A673 (cell line): Measurements from ENCODE around the gene KCTD2. TPM values are rescaled to one million over a fixed set of nuclear protein-coding genes. Genes with fewer than 3 reads are reported as not detected.
A peak's percentile ranks its signal among the peaks of the same experiment; 100 is the strongest.

ENCODE experiments used
- BruUV-seq: library from RNA; stranded (reverse); fragments of 400-500 nt; replicated peaks from 2 replicates; lab custom pipeline; 2021; lab: Mats Ljungman, UMichigan
- CTCF ChIA-PET: fragments of 300-600 bp; sonication (Branson Sonifier 250); formaldehyde crosslinking; loops from one replicate; lab custom pipeline; 2022; ENCODE audit warnings: antibody characterized with exemption; lab: Charles Lee
- POLR2A ChIA-PET: fragments of 300-600 bp; sonication (Branson Sonifier 250); formaldehyde crosslinking; loops from one replicate; lab custom pipeline; 2022; ENCODE audit warnings: antibody characterized with exemption; ENCODE audit not compliant: low non-redundant PET; lab: Charles Lee
- DNase-seq: peaks from one replicate; pipeline ENCODE4 v3.0.0-alpha.2; 2015; ENCODE audit warnings: low spot score
- H3K27ac ChIP-seq: fragments of 200-600 bp; sonication (generic); 2 replicates; pipeline ENCODE4 v1.5.1; 2016; ENCODE audit warnings: mixed run types, low read depth, mild to moderate bottlenecking, mixed read lengths, antibody characterized with exemption, low read length; ENCODE audit not compliant: poor library complexity, severe bottlenecking
- H3K27me3 ChIP-seq: fragments of 200-600 bp; sonication (generic); replicated peaks from 2 replicates; pipeline ENCODE4 v1.6.1; 2017; ENCODE audit warnings: mixed run types, low read depth, mild to moderate bottlenecking, mixed read lengths, antibody characterized with exemption, low read length; ENCODE audit not compliant: insufficient read depth, poor library complexity
- H3K36me3 ChIP-seq: fragments of 200-600 bp; sonication (generic); 2 replicates; pipeline ENCODE4 v1.6.1; 2016; ENCODE audit warnings: mixed run types, mild to moderate bottlenecking, mixed read lengths, antibody characterized with exemption, low read length; ENCODE audit not compliant: insufficient read depth, poor library complexity, severe bottlenecking
- H3K4me1 ChIP-seq: fragments of 200-600 bp; sonication (generic); 2 replicates; pipeline ENCODE4 v1.6.1; 2017; ENCODE audit warnings: mixed run types, mild to moderate bottlenecking, mixed read lengths, antibody characterized with exemption, low read length; ENCODE audit not compliant: insufficient read depth, poor library complexity, severe bottlenecking
- H3K4me3 ChIP-seq: fragments of 200-600 bp; sonication (generic); 2 replicates; pipeline ENCODE4 v1.5.1; 2016; ENCODE audit warnings: low read depth, mixed run types, mild to moderate bottlenecking, mixed read lengths, low read length; ENCODE audit not compliant: poor library complexity, severe bottlenecking
- H3K9me3 ChIP-seq: fragments of 200-600 bp; sonication (generic); 2 replicates; pipeline ENCODE4 v1.6.1; 2016; ENCODE audit warnings: mixed run types, low read depth, mild to moderate bottlenecking, mixed read lengths, antibody characterized with exemption, low read length; ENCODE audit not compliant: poor library complexity, severe bottlenecking
- EZH2 ChIP-seq: fragments of 200-600 bp; sonication (generic); IDR thresholded peaks from 2 replicates; pipeline ENCODE4 v1.6.1; 2017; ENCODE audit warnings: borderline replicate concordance, low read depth, mild to moderate bottlenecking, mixed read lengths, antibody characterized with exemption, low read length; ENCODE audit not compliant: poor library complexity, severe bottlenecking
- intact Hi-C: fragments of 100-400 bp; cut with micrococcal nuclease; formaldehyde crosslinking; loops from one replicate; pipeline ENCODE4 v1.10.0; 2022; ENCODE audit not compliant: unreplicated experiment
- total RNA-seq: library from RNA; stranded (reverse); gene quantifications from 2 replicates; pipeline ENCODE4 v1.2.3, GENCODE V29; 2021
- TF ChIP-seq, protein P1 (sequence below): fragments of 300-800, 200-600 bp; sonication (generic); conservative IDR thresholded peaks from 2 replicates; pipeline ENCODE4 v1.5.1; 2017; ENCODE audit warnings: low read depth, mild to moderate bottlenecking, antibody characterized with exemption, low read length, moderate library complexity, mixed read lengths

The KCTD2 gene
- total RNA-seq, 1 experiment from 2014 or later, result 25.6 TPM

DNA sequence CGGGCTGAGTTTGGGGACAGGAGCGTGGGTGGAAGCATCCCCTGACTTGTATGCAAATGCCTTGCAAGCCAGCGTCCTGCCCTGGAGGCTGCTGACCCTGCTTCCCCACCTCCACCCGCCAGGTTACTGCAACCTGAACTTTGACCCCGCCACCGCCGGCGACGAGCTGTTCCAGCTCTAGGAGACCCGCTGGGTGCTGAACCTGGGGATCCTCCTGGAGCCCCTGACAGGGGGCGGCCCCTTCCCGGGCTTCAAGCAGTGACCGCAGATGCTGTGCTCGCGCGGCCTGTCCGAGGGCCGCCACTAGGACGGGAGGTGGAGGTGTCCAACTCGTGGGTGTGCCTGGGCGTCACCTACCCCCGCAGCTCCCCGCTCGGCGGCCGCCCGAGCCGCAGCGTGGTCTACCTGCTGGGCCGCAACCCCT, 30.1 kb downstream of the KCTD2 start:
- peaks cover 15% of the 10 kb centered on the region for H3K4me1 ChIP-seq
- no peak for DNase-seq
- H3K36me3 ChIP-seq, result no peaks in the 10 kb centered on the region
- ChIA-PET CTCF (no interaction called here), POLR2A (no interaction called here)
- no peaks in the 10 kb centered on the region for H3K27me3 ChIP-seq
- H3K9me3 ChIP-seq, result no peaks in the 10 kb centered on the region
- BruUV-seq, result no TSS peak
- no peak for TF ChIP-seq EZH2
- TF ChIP-seq, protein P1, sequence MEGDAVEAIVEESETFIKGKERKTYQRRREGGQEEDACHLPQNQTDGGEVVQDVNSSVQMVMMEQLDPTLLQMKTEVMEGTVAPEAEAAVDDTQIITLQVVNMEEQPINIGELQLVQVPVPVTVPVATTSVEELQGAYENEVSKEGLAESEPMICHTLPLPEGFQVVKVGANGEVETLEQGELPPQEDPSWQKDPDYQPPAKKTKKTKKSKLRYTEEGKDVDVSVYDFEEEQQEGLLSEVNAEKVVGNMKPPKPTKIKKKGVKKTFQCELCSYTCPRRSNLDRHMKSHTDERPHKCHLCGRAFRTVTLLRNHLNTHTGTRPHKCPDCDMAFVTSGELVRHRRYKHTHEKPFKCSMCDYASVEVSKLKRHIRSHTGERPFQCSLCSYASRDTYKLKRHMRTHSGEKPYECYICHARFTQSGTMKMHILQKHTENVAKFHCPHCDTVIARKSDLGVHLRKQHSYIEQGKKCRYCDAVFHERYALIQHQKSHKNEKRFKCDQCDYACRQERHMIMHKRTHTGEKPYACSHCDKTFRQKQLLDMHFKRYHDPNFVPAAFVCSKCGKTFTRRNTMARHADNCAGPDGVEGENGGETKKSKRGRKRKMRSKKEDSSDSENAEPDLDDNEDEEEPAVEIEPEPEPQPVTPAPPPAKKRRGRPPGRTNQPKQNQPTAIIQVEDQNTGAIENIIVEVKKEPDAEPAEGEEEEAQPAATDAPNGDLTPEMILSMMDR, result no peak
- H3K4me3 ChIP-seq, result no peak overlapping the region
- no peak overlapping the region for H3K27ac ChIP-seq
- intact Hi-C loops, result no loop called here

DNA sequence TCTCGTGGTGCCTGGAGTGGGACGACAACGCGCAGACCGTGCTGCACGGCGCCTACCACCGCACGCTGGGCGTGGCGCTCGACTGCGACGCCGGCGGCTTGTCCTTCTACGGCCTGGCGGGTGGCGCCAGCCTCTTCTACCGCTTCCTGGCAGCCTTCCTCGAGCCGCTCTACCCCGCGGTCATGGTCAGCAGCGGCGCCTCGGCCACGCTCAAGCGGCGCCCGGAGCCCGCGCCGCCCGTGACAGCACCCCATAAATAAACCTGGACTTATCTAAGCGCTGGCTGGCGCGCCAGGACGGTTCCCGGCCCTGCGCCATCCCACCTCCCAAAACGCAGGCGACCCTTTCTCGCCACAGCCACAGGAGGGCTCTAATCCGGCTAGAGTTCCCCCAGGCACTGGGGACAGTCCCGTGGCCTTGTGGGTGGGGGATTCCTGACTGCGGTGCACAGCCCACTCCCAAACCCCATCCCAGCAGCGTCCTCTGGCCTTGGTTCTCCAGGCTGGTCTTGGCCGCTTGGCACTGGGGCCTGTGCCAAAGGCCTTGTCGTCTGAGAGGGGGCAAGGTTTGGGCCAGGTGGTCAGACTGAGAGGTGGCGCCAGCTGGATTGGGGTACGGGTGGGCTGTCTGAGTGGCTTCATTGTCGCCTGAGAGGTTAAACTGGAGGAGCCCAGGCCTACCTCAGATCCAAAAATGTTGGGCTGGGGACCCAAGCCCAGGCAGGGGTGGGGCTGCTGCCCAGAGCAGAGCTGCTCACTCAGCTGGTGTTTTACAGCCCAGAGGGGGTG, 30.7 kb downstream of the KCTD2 start:
- Histone ChIP-seq H3K4me3 (no peak overlapping the region), H3K27ac (no peak overlapping the region), H3K36me3 (no peaks in the 10 kb centered on the region), H3K9me3 (no peaks in the 10 kb centered on the region), H3K27me3 (no peaks in the 10 kb centered on the region), H3K4me1 (peaks cover 15% of the 10 kb centered on the region)
- BruUV-seq, result no TSS peak
- DNase-seq, result no peak
- CTCF ChIA-PET, result no interaction called here
- intact Hi-C loops, result no loop called here
- POLR2A ChIA-PET, result no interaction called here
- TF ChIP-seq, protein P1, result no peak
- no peak for TF ChIP-seq EZH2

DNA sequence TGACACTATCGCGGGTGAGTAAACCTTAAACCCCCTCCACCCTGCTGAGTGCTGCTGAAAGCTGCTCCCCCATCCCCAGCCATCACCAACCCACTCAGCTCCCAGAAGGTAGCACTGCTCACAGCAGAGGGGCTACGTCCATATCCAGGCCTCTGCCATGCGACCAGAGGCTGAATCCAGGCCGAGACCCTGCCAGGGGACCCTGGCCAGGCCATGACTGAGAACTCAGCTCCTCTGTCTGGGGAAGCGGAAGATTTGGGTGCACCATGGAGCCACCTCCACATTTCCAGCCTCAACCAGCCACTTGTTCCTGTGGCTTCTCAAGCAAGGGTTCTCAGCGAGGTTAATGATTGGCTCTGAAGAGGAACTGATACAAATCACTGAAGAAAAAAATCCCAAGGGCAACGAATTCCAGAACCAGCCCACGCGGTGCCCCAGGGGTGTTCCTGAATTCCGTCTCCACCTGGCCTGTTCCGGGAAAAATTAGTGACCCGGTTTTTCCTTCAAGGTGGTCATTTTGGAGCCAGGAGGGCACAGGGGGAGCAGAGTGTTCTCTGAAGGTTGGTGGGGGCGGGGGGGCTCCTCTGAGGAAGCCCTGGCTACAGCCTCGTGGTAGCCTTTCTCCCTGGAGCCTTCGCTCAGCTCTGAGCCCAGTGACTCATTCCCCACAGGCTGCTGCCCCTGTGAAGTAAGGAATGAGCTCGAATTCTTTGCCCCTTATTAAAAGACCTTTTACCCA, 31.4 kb downstream of the KCTD2 start:
- BruUV-seq, result no TSS peak
- ChIA-PET POLR2A (no interaction called here), CTCF (interaction anchor here (0.6 kb wide), 1 partner anchor 18 kb away, joined by 5 read pairs; no protein-coding TSS in a partner anchor)
- intact Hi-C loops, result no loop called here
- TF ChIP-seq EZH2, result no peak
- TF ChIP-seq, protein P1, result no peak
- Histone ChIP-seq H3K4me1 (peaks cover 15% of the 10 kb centered on the region), H3K27ac (no peak overlapping the region), H3K4me3 (no peak overlapping the region), H3K9me3 (no peaks in the 10 kb centered on the region), H3K36me3 (no peaks in the 10 kb centered on the region), H3K27me3 (no peaks in the 10 kb centered on the region)
- DNase-seq, result peak; percentile 29
